Caco-2 (cell line): Measurements from ENCODE around the gene SLC16A12. TPM values are rescaled to one million over a fixed set of nuclear protein-coding genes. Genes with fewer than 3 reads are reported as not detected.

Experiments used
- BruUV-seq: library from RNA; stranded (reverse); fragments of 400-500 nt; replicated peaks from 2 replicates; lab custom pipeline; 2021; lab: Mats Ljungman, UMichigan
- CTCF ChIA-PET: fragments of 300-600 bp; sonication (Branson Sonifier 250); formaldehyde crosslinking; loops from one replicate; lab custom pipeline; 2022; ENCODE audit warnings: antibody characterized with exemption; lab: Charles Lee
- POLR2A ChIA-PET: fragments of 300-600 bp; sonication (Branson Sonifier 250); formaldehyde crosslinking; loops from one replicate; lab custom pipeline; 2022; ENCODE audit warnings: antibody characterized with exemption; lab: Charles Lee
- DNase-seq, 2 experiments: peaks; one replicate each; pipeline versions ENCODE4 v3.0.0 to v3.0.0-alpha.2; 2020 to 2022
- H3K27me3 ChIP-seq: replicated peaks from 2 replicates; pipeline ENCODE4 v1.6.0; 2011; ENCODE audit warnings: low read length; ENCODE audit not compliant: control insufficient read depth, insufficient read depth
- H3K36me3 ChIP-seq: 2 replicates; pipeline ENCODE4 v1.5.1; 2011; ENCODE audit warnings: low read length; ENCODE audit not compliant: control insufficient read depth, insufficient read depth
- H3K4me1 ChIP-seq: fragments of 250-450 bp; sonication (Bioruptor Pico); 2 replicates; pipeline ENCODE4 v1.5.1; 2020; ENCODE audit warnings: mild to moderate bottlenecking
- H3K4me3 ChIP-seq: 2 replicates; pipeline ENCODE4 v1.5.1; 2011; ENCODE audit warnings: low read depth, mild to moderate bottlenecking, control low read depth, low read length
- H3K9me3 ChIP-seq: fragments of 250-450 bp; sonication (Bioruptor Pico); 2 replicates; pipeline ENCODE4 v1.5.1; 2020; ENCODE audit warnings: mild to moderate bottlenecking, moderate library complexity
- H3K27ac Mint-ChIP-seq: one replicate; pipeline ENCODE4 v1.8.0; 2022; ENCODE audit warnings: mixed read lengths; ENCODE audit not compliant: unreplicated experiment
- H3K27me3 Mint-ChIP-seq: one replicate; pipeline ENCODE4 v1.8.0; 2022; ENCODE audit warnings: mixed read lengths; ENCODE audit not compliant: insufficient read depth, unreplicated experiment
- H3K36me3 Mint-ChIP-seq: one replicate; pipeline ENCODE4 v1.8.0; 2022; ENCODE audit warnings: mild to moderate bottlenecking, mixed read lengths; ENCODE audit not compliant: insufficient read depth, unreplicated experiment
- H3K4me1 Mint-ChIP-seq: one replicate; pipeline ENCODE4 v1.8.0; 2022; ENCODE audit warnings: low read depth, mixed read lengths; ENCODE audit not compliant: unreplicated experiment
- H3K4me3 Mint-ChIP-seq: one replicate; pipeline ENCODE4 v1.8.0; 2022; ENCODE audit warnings: mild to moderate bottlenecking, moderate library complexity, mixed read lengths; ENCODE audit not compliant: unreplicated experiment
- H3K9me3 Mint-ChIP-seq: one replicate; pipeline ENCODE4 v1.8.0; 2022; ENCODE audit warnings: mixed read lengths; ENCODE audit not compliant: unreplicated experiment
- intact Hi-C: fragments of 100-400 bp; cut with micrococcal nuclease; formaldehyde crosslinking; loops from one replicate; pipeline ENCODE4 v1.10.0; 2022; ENCODE audit not compliant: unreplicated experiment
- total RNA-seq: library from RNA; stranded (reverse); gene quantifications from 2 replicates; pipeline ENCODE4 v1.2.3, GENCODE V29; 2022
- TF ChIP-seq, protein P1 (sequence below), 2 experiments: fragments of 200-600 bp in 1 of 2; IDR thresholded peaks; 1 replicate in 1 of 2; 2 replicates in 1 of 2; pipeline versions ENCODE4 v1.5.1 to v1.8.0; 2011 to 2022; ENCODE audit warnings: antibody characterized with exemption in 1 of 2, control low read depth in 1 of 2, inconsistent platforms in 1 of 2, low read depth in 1 of 2, low read length in 1 of 2, mild to moderate bottlenecking in 1 of 2, moderate library complexity in 1 of 2; ENCODE audit not compliant: insufficient read depth in 1 of 2, severe bottlenecking in 1 of 2, unreplicated experiment in 1 of 2

The SLC16A12 gene
- total RNA-seq, 1 experiment from 2014 or later = not detected

GRCh38 chr10:89574368-89574767, 39.0 kb upstream of the SLC16A12 start:
- H3K27ac Mint-ChIP-seq = no peak overlapping the region
- ChIA-PET POLR2A (no interaction called here), CTCF (no interaction called here)
- DNase-seq = no peak
- H3K27me3 Mint-ChIP-seq = no peaks in the 10 kb centered on the region
- Histone ChIP-seq H3K9me3 (no peaks in the 10 kb centered on the region), H3K4me1 (no peaks in the 10 kb centered on the region), H3K36me3 (no peaks in the 10 kb centered on the region), H3K27me3 (no peaks in the 10 kb centered on the region), H3K4me3 (no peak overlapping the region)
- no peak overlapping the region for H3K4me3 Mint-ChIP-seq
- TF ChIP-seq, protein P1, sequence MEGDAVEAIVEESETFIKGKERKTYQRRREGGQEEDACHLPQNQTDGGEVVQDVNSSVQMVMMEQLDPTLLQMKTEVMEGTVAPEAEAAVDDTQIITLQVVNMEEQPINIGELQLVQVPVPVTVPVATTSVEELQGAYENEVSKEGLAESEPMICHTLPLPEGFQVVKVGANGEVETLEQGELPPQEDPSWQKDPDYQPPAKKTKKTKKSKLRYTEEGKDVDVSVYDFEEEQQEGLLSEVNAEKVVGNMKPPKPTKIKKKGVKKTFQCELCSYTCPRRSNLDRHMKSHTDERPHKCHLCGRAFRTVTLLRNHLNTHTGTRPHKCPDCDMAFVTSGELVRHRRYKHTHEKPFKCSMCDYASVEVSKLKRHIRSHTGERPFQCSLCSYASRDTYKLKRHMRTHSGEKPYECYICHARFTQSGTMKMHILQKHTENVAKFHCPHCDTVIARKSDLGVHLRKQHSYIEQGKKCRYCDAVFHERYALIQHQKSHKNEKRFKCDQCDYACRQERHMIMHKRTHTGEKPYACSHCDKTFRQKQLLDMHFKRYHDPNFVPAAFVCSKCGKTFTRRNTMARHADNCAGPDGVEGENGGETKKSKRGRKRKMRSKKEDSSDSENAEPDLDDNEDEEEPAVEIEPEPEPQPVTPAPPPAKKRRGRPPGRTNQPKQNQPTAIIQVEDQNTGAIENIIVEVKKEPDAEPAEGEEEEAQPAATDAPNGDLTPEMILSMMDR (IDR thresholded peaks at IDR 0.05; ENCODE audit: insufficient read depth in 1 of 2, low read depth in 1 of 2, low read length in 1 of 2, severe bottlenecking in 1 of 2, unreplicated experiment in 1 of 2) = no peak
- H3K9me3 Mint-ChIP-seq = no peaks in the 10 kb centered on the region
- intact Hi-C loops = no loop called here
- H3K36me3 Mint-ChIP-seq = no peaks in the 10 kb centered on the region
- no TSS peak for BruUV-seq
- H3K4me1 Mint-ChIP-seq = no peaks in the 10 kb centered on the region

- Mint-ChIP-seq H3K27ac (no peak overlapping the region), H3K4me1 (no peaks in the 10 kb centered on the region), H3K9me3 (no peaks in the 10 kb centered on the region), H3K36me3 (no peaks in the 10 kb centered on the region), H3K27me3 (peaks cover 3% of the 10 kb centered on the region), H3K4me3 (no peak overlapping the region)
- BruUV-seq = no TSS peak
- Histone ChIP-seq H3K27me3 (no peaks in the 10 kb centered on the region), H3K4me3 (no peak overlapping the region), H3K4me1 (0 out of 2 replicates have a peak, but pooled peaks cover under 1% of the 10 kb centered on the region), H3K36me3 (no peaks in the 10 kb centered on the region), H3K9me3 (no peaks in the 10 kb centered on the region)
- CTCF ChIA-PET = no interaction called here
- POLR2A ChIA-PET = no interaction called here
- TF ChIP-seq, protein P1 (IDR thresholded peaks at IDR 0.05; ENCODE audit: insufficient read depth in 1 of 2, low read depth in 1 of 2, low read length in 1 of 2, severe bottlenecking in 1 of 2, unreplicated experiment in 1 of 2) = no peak
- intact Hi-C loops = loop anchor here (10.0 kb wide), 1 partner anchor 273 kb away; no protein-coding TSS in a partner anchor
- no peak for DNase-seq
Observed at GRCh38 chr10:89567576-89568245, 32.3 kb upstream of the SLC16A12 start.

DNA sequence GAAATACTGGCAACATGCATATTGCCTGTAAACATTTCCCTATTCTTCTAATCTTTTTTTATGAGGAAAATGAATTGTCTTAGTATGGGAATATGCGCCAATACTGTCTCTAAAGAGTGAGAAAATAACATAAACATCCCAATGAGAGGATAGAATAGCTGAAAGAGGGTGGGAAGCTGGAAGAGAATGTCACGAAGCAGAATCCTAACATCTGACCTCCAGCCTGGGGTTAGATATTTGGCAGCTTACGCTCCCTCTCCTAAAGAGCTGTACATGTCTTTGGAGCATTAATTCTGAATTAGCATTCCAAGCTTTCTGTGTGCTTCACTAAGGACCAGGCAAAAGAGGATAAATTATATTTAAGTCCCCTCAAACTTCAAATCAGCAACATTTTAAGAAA, 31.6 kb upstream of the SLC16A12 start:
- Mint-ChIP-seq H3K36me3 (no peaks in the 10 kb centered on the region), H3K4me3 (no peak overlapping the region), H3K4me1 (peaks cover 6% of the 10 kb centered on the region), H3K27ac (no peak overlapping the region), H3K9me3 (no peaks in the 10 kb centered on the region), H3K27me3 (peaks cover 3% of the 10 kb centered on the region)
- BruUV-seq = no TSS peak
- ChIA-PET CTCF (no interaction called here), POLR2A (interaction anchor here (0.6 kb wide), 1 partner anchor 1704 kb away, joined by 3 read pairs; no protein-coding TSS in a partner anchor)
- no peak for DNase-seq
- Histone ChIP-seq H3K36me3 (no peaks in the 10 kb centered on the region), H3K4me3 (no peak overlapping the region), H3K27me3 (no peaks in the 10 kb centered on the region), H3K9me3 (no peaks in the 10 kb centered on the region), H3K4me1 (peaks cover 5% of the 10 kb centered on the region; the same call in 1 of the 2 replicates)
- TF ChIP-seq, protein P1 (IDR thresholded peaks at IDR 0.05; ENCODE audit: insufficient read depth in 1 of 2, low read depth in 1 of 2, low read length in 1 of 2, severe bottlenecking in 1 of 2, unreplicated experiment in 1 of 2) = no peak
- intact Hi-C loops = loop anchor here (10.0 kb wide), 1 partner anchor 272 kb away; no protein-coding TSS in a partner anchor
